Neural crest cell (in vitro differentiated cells): Measurements from ENCODE around the gene ISX. TPM values are rescaled to one million over a fixed set of nuclear protein-coding genes. Genes with fewer than 3 reads are reported as not detected.

Experiments
- DNase-seq: peaks from one replicate; pipeline ENCODE4 v3.0.0; 2021; ENCODE audit warnings: low read depth, mixed read lengths, low spot score
- H3K27ac Mint-ChIP-seq: one replicate; pipeline ENCODE4 v1.8.0; 2021; ENCODE audit warnings: mild to moderate bottlenecking, mixed read lengths; ENCODE audit not compliant: unreplicated experiment
- H3K27me3 Mint-ChIP-seq: 2 replicates; pipeline ENCODE4 v1.8.0; 2021; ENCODE audit warnings: low read depth, mild to moderate bottlenecking, mixed read lengths
- H3K36me3 Mint-ChIP-seq: 2 replicates; pipeline ENCODE4 v1.8.0; 2021; ENCODE audit warnings: low read depth, mild to moderate bottlenecking, mixed read lengths
- H3K4me1 Mint-ChIP-seq: 2 replicates; pipeline ENCODE4 v1.8.0; 2021; ENCODE audit warnings: mixed read lengths
- H3K4me3 Mint-ChIP-seq: one replicate; pipeline ENCODE4 v1.8.0; 2021; ENCODE audit warnings: mild to moderate bottlenecking, mixed read lengths
- H3K9me3 Mint-ChIP-seq: 2 replicates; pipeline ENCODE4 v1.8.0; 2021; ENCODE audit warnings: mixed read lengths
- CTCF ChIP-seq: fragments of 200-600 bp; sonication (generic); conservative IDR thresholded peaks from 2 replicates; pipeline ENCODE4 v1.5.0; 2021; ENCODE audit warnings: antibody characterized with exemption, mild to moderate bottlenecking
- total RNA-seq: library from RNA; stranded (reverse); gene quantifications from 2 replicates; pipeline ENCODE4 v1.2.1, GENCODE V29; 2021

ISX gene
- total RNA-seq, 1 donor from 2014 or later: not detected

DNA sequence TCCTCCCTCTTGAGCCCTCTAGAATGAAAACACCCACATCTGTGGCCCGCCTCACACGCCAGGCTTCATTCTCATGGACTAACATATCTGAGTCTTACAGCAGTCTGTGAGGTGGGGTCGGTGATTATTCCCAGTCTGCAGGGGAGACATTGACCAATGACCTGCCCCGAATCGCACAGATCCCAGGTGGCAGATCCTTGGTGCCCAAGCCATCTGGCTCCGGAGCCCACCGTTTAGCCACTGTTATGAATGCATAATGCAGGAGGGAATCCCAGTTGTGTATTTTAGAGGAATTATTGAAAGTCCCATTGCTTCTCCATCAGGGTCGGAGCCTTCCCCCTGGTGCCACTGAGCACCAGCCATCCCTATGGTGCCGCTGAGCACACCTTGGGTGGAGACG, 47.4 kb downstream of the ISX start:
- Mint-ChIP-seq H3K27me3 (peaks cover 2% of the 10 kb centered on the region), H3K4me1 (no peaks in the 10 kb centered on the region), H3K4me3 (no peak overlapping the region), H3K27ac (no peak overlapping the region), H3K9me3 (no peaks in the 10 kb centered on the region), H3K36me3 (no peaks in the 10 kb centered on the region)
- TF ChIP-seq CTCF: no peak
- DNase-seq: no peak

DNA sequence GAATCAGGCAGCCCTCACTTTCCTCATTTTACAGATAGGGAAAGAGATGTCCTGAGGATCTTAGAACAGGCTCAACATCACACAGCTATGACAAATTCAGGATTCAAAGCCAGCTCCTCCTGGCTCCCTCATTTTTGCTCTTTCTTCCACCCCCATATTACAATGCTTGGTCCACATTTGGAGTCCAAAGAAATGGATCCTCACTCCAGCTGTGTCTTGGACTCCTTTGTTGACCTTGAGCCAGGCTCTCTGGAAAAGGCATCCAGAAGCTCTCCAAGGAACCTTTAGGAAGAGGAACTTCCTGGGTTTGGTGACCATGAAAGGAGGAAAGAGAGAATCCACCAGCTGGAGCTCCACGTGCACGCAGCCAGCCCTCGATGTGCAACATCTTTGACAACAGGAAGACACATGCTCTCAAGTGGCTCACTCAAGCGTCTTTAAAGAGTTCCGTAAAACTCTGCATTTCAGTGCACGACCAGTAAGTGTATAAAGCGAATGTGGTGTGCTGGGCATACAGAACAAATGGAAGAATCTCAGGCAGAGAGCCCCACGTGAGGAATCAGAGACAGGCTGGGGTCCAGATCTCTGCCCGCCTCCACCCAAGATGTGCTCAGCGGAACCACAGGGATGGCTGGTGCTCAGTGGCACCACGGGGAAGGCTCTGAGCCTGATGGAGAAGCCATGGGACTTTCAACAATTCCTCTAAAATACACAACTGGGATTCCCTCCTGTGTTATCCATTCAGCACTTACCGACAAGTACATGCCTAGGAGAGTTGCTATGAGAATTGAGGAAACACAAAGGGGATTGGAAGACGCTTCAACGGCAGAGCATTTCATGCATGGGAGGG, 48.4 kb downstream of the ISX start:
- Mint-ChIP-seq H3K36me3 (no peaks in the 10 kb centered on the region), H3K4me3 (no peak overlapping the region), H3K9me3 (no peaks in the 10 kb centered on the region), H3K27me3 (peaks cover 2% of the 10 kb centered on the region), H3K4me1 (no peaks in the 10 kb centered on the region), H3K27ac (no peak overlapping the region)
- no peak for TF ChIP-seq CTCF
- no peak for DNase-seq

DNA sequence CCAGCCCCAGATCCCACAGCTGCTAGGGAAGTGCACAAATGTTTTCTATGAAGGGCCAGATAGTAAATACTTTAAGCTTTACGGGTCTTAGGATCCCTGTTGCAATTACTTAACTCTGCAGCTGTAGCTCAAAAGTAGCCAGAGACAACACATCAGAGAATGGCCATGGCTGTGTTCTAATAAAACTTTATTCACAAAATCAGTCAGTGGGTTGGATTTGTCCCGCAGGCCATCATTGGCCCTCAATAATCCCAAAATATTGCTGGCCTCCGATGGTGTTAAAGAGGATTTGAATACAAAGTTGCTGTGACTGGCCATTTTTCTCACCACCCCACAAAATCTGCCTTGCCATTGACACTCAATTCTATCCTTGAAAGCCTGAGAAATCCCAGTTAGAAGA, 49.6 kb downstream of the ISX start:
- Mint-ChIP-seq H3K4me3 (no peak overlapping the region), H3K36me3 (no peaks in the 10 kb centered on the region), H3K9me3 (no peaks in the 10 kb centered on the region), H3K27me3 (peaks cover 2% of the 10 kb centered on the region), H3K4me1 (no peaks in the 10 kb centered on the region), H3K27ac (no peak overlapping the region)
- DNase-seq: no peak
- no peak for TF ChIP-seq CTCF

GRCh38 chr22:35116269-35116668, 50.3 kb downstream of the ISX start:
- Mint-ChIP-seq H3K36me3 (no peaks in the 10 kb centered on the region), H3K27ac (no peak overlapping the region), H3K4me1 (no peaks in the 10 kb centered on the region), H3K27me3 (peaks cover 2% of the 10 kb centered on the region), H3K9me3 (no peaks in the 10 kb centered on the region), H3K4me3 (no peak overlapping the region)
- no peak for TF ChIP-seq CTCF
- no peak for DNase-seq

DNA sequence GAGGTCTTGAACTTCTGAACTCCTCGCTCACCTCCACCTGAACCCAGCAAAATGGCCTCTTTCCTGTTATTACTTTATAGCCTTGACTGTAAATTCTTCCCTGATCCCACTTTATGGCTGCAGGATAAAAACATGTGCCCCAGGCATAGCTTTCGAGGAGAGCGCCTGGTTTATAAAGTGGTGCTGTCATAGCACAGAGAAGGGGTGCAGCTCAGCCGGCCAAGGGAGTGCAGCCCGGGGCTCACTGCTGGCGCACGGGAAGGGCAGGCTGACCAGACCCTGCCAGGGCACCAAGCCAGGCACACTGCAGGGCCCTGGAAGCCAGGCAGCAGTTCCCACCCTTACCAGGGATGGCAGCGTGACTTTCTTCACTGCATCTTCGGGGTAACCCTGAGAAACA, 50.9 kb downstream of the ISX start:
- Mint-ChIP-seq H3K4me1 (no peaks in the 10 kb centered on the region), H3K27me3 (peaks cover 2% of the 10 kb centered on the region), H3K4me3 (no peak overlapping the region), H3K9me3 (no peaks in the 10 kb centered on the region), H3K27ac (no peak overlapping the region), H3K36me3 (no peaks in the 10 kb centered on the region)
- no peak for TF ChIP-seq CTCF
- DNase-seq: no peak
